GM21717 (cell line): ENCODE data around the gene YTHDC2.
"Not testable (repeated sequence)": the region's sequence is repeated elsewhere in the genome, so short reads cannot be mapped to it uniquely, and the experiment has no call there.

Source experiments
- ATAC-seq: cut with Tn5 transposase; IDR thresholded peaks from one replicate; pipeline ENCODE4 v1.9.1; 2021; ENCODE audit warnings: mild to moderate bottlenecking, moderate library complexity; ENCODE audit not compliant: unreplicated experiment

Gene YTHDC2

GRCh38 chr5:113600255-113600905, 86.9 kb downstream of the YTHDC2 start:
- ATAC-seq: no peak

- ATAC-seq: no peak
Observed at GRCh38 chr5:113601423-113601822, 87.9 kb downstream of the YTHDC2 start.

GRCh38 chr5:113603246-113603645, 89.8 kb downstream of the YTHDC2 start:
- ATAC-seq: not testable (repeated sequence)

GRCh38 chr5:113606298-113607134, 93.0 kb downstream of the YTHDC2 start:
- ATAC-seq: no peak

- ATAC-seq: no peak
Observed at GRCh38 chr5:113607361-113607760, 93.9 kb downstream of the YTHDC2 start.

- no peak for ATAC-seq
Observed at GRCh38 chr5:113608113-113608596, 94.7 kb downstream of the YTHDC2 start.

GRCh38 chr5:113612060-113612496, 98.6 kb downstream of the YTHDC2 start:
- peak; percentile 83 for ATAC-seq

- ATAC-seq: no peak
Observed at GRCh38 chr5:113614191-113614590, 100.7 kb downstream of the YTHDC2 start.

- ATAC-seq: no peak
Observed at GRCh38 chr5:113615708-113616107, 102.2 kb downstream of the YTHDC2 start.

- ATAC-seq: no peak
Observed at GRCh38 chr5:113617191-113617796, 103.8 kb downstream of the YTHDC2 start.

GRCh38 chr5:113632996-113633395, 119.5 kb downstream of the YTHDC2 start:
- ATAC-seq: no peak

- ATAC-seq: no peak
Observed at GRCh38 chr5:113634957-113635356, 121.5 kb downstream of the YTHDC2 start.

- ATAC-seq: no peak
Observed at GRCh38 chr5:113641715-113642114, 128.2 kb downstream of the YTHDC2 start.
